CD4-positive, alpha-beta T cell (primary cell): ENCODE measurements around the gene OLFML1. TPM values are rescaled to one million over a fixed set of nuclear protein-coding genes. Genes with fewer than 3 reads are reported as not detected.

Experiments
- ATAC-seq: fragments of 200-7000 bp; cut with Tn5 transposase; one replicate; pipeline ENCODE4 v1.10.0; 2022; ENCODE audit warnings: mild to moderate bottlenecking; ENCODE audit not compliant: poor library complexity
- CTCF ChIA-PET: fragments of 350-600 bp; sonication (Branson Sonifier 250); formaldehyde crosslinking; loops from one replicate; lab custom pipeline; 2021; ENCODE audit warnings: antibody characterized with exemption, inconsistent platforms; lab: Charles Lee
- POLR2A ChIA-PET: fragments of 350-600 bp; sonication (Branson Sonifier 250); formaldehyde crosslinking; loops from one replicate; lab custom pipeline; 2021; ENCODE audit warnings: antibody characterized with exemption, inconsistent platforms; lab: Charles Lee
- DNase-seq, 14 experiments: peaks; one replicate each; pipeline ENCODE4 v3.0.0-alpha.2; 2013 to 2020; ENCODE audit warnings: mixed read lengths in 2 of 14
- H3K27ac ChIP-seq, 2 donors: one replicate each; pipeline versions ENCODE4 v1.5.1 to v1.7.0; 2013; ENCODE audit warnings: low read length in 2 of 2, low read depth in 1 of 2, mild to moderate bottlenecking in 1 of 2
- H3K27me3 ChIP-seq, 2 experiments: 1 replicate in 1 of 2; 2 replicates in 1 of 2; pipeline versions ENCODE4 v1.6.1 to v1.7.0; 2013; ENCODE audit warnings: low read length in 2 of 2, control low read depth in 1 of 2, mild to moderate bottlenecking in 1 of 2, moderate library complexity in 1 of 2; ENCODE audit not compliant: insufficient read depth in 2 of 2, control insufficient read depth in 1 of 2
- H3K36me3 ChIP-seq: one replicate; pipeline ENCODE4 v1.6.1; 2013; ENCODE audit warnings: low read length, control low read depth; ENCODE audit not compliant: insufficient read depth
- H3K4me1 ChIP-seq: one replicate; pipeline ENCODE4 v1.6.1; 2013; ENCODE audit warnings: low read length, control low read depth; ENCODE audit not compliant: insufficient read depth
- H3K4me3 ChIP-seq: one replicate; pipeline ENCODE4 v1.5.1; 2013; ENCODE audit warnings: mild to moderate bottlenecking, low read length, moderate library complexity
- H3K9me3 ChIP-seq, 2 experiments: 1 replicate in 1 of 2; 2 replicates in 1 of 2; pipeline versions ENCODE4 v1.6.1 to v1.7.0; 2013; ENCODE audit warnings: low read length in 2 of 2, mild to moderate bottlenecking in 2 of 2, control low read depth in 1 of 2, moderate library complexity in 1 of 2; ENCODE audit not compliant: control insufficient read depth in 1 of 2, insufficient read depth in 1 of 2
- H3K27ac Mint-ChIP-seq: one replicate; pipeline ENCODE4 v1.8.0; 2020; ENCODE audit warnings: mixed read lengths
- H3K27me3 Mint-ChIP-seq: one replicate; pipeline ENCODE4 v1.8.0; 2021; ENCODE audit warnings: mixed read lengths
- H3K36me3 Mint-ChIP-seq: one replicate; pipeline ENCODE4 v1.8.0; 2021; ENCODE audit warnings: low read depth, mixed read lengths
- H3K4me1 Mint-ChIP-seq: one replicate; pipeline ENCODE4 v1.8.0; 2021; ENCODE audit warnings: low read depth, mixed read lengths
- H3K4me3 Mint-ChIP-seq: one replicate; pipeline ENCODE4 v1.8.0; 2020; ENCODE audit warnings: mild to moderate bottlenecking, mixed read lengths
- H3K9me3 Mint-ChIP-seq: one replicate; pipeline ENCODE4 v1.8.0; 2020; ENCODE audit warnings: mixed read lengths
- intact Hi-C, 2 experiments: fragments of 100-400 bp; cut with DNase I in 1 of 2; cut with micrococcal nuclease in 1 of 2; formaldehyde crosslinking; loops; one replicate each; pipeline versions ENCODE4 v1.15.1 to v1.9.0; 2023 to 2025; cut with DNase I, micrococcal nuclease
- total RNA-seq, 174 experiments: library from RNA in 2 of 174; stranded (reverse) in 2 of 174; gene quantifications; one replicate each; pipeline ENCODE4 v1.2.3 and lab custom pipeline; 2021 to 2026
- TF ChIP-seq, protein P1 (sequence below): fragments of 200-600 bp; IDR thresholded peaks from one replicate; pipeline ENCODE4 v1.8.0; 2022; ENCODE audit warnings: antibody characterized with exemption, mild to moderate bottlenecking

Gene OLFML1
- total RNA-seq, 2 experiments from 2014 or later, result not detected

DNA sequence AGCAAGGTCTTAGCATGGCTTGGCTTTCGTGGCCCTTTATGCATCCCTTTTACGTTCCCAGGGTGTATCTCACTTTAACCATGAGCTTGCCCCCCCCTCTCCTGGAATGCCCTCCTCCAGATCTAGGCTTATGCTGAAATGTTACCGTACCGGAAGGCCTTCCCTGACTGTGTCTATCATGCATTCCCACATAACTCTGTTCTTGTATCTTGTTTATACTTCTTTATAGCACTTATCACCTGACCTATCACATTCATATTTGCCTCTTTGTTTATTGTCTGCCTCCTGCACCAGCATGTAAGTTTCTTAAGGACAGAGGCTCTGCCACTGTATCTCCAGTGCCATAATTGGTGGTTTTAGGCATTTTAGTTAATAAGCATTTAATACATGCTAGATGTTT lies 67.4 kb downstream of the OLFML1 start:
- Histone ChIP-seq H3K9me3 (no peaks in the 10 kb centered on the region), H3K27me3 (no peaks in the 10 kb centered on the region), H3K27ac (no peak overlapping the region), H3K4me3 (no peak overlapping the region), H3K36me3 (no peaks in the 10 kb centered on the region), H3K4me1 (no peaks in the 10 kb centered on the region)
- DNase-seq, result no peak
- Mint-ChIP-seq H3K27me3 (no peaks in the 10 kb centered on the region), H3K4me3 (no peak overlapping the region), H3K36me3 (peaks cover 76% of the 10 kb centered on the region), H3K9me3 (no peaks in the 10 kb centered on the region), H3K27ac (no peak overlapping the region), H3K4me1 (peaks cover 12% of the 10 kb centered on the region)
- CTCF ChIA-PET, result interaction anchor here (0.9 kb wide), 1 partner anchor 40 kb away, joined by 3 read pairs; no protein-coding TSS in a partner anchor
- intact Hi-C loops, result no loop called here
- ATAC-seq, result no peak
- POLR2A ChIA-PET, result no interaction called here
- TF ChIP-seq, protein P1, sequence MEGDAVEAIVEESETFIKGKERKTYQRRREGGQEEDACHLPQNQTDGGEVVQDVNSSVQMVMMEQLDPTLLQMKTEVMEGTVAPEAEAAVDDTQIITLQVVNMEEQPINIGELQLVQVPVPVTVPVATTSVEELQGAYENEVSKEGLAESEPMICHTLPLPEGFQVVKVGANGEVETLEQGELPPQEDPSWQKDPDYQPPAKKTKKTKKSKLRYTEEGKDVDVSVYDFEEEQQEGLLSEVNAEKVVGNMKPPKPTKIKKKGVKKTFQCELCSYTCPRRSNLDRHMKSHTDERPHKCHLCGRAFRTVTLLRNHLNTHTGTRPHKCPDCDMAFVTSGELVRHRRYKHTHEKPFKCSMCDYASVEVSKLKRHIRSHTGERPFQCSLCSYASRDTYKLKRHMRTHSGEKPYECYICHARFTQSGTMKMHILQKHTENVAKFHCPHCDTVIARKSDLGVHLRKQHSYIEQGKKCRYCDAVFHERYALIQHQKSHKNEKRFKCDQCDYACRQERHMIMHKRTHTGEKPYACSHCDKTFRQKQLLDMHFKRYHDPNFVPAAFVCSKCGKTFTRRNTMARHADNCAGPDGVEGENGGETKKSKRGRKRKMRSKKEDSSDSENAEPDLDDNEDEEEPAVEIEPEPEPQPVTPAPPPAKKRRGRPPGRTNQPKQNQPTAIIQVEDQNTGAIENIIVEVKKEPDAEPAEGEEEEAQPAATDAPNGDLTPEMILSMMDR, result no peak

DNA sequence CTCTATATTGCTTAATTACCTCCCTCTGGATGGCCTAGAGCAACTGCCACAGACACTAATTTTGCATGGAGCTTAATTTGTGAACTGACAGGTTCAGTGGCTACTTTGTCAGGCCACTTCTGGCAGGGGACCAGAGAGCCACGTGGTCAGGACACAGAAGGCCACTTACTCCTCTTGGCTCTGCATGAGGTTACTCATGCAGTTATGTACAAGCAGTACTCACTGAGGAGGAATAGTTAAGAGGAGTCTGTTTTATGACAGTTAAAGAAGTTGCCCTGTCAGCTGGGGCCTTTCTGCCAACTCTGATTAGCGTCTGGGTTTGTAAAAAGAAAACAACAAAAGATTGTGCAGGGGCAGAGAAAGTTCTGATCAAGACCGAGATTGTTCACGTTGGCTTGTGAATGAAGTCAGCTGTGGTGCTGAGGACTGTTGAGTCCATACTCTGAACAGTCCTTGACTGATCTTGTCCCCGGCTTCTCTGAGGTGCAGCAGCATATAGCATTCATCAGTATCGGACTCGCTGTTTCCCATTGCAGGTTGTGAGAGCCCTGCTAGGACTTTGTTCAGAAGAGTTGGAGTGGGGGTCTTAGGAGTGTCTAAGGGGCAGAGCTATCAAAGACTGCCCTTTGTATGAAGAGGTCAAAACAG lies 69.9 kb downstream of the OLFML1 start:
- DNase-seq (no peak), ATAC-seq (no peak)
- H3K27ac Mint-ChIP-seq, result no peak overlapping the region
- no peak overlapping the region for H3K4me3 ChIP-seq
- CTCF ChIA-PET, result no interaction called here
- no peak overlapping the region for H3K4me3 Mint-ChIP-seq
- intact Hi-C loops, result no loop called here
- H3K36me3 Mint-ChIP-seq, result peaks cover 66% of the 10 kb centered on the region
- no peaks in the 10 kb centered on the region for H3K9me3 ChIP-seq
- H3K4me1 ChIP-seq, result no peaks in the 10 kb centered on the region
- no peak overlapping the region for H3K27ac ChIP-seq
- no peaks in the 10 kb centered on the region for H3K27me3 ChIP-seq
- no peaks in the 10 kb centered on the region for H3K36me3 ChIP-seq
- POLR2A ChIA-PET, result no interaction called here
- peaks cover 5% of the 10 kb centered on the region for H3K4me1 Mint-ChIP-seq
- no peaks in the 10 kb centered on the region for H3K9me3 Mint-ChIP-seq
- TF ChIP-seq, protein P1, result no peak
- H3K27me3 Mint-ChIP-seq, result no peaks in the 10 kb centered on the region

DNA sequence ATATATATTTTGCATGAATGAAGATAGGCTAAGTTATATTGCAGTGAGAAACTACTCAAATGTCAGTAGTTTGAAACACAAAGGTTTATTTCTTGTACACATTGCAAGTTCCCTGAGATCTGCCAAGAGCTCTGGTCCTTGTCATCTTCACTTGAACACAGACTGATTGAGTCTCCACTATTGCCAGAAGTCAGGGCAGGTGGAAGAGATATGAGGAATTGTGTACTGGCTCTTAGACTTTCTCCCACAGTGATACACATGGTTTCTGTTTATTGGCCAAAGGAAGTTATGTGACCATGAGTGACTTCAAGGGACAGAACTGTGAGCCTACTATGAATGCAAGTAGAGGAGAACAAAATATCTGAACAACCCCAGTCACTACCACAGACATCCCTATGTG lies 72.7 kb downstream of the OLFML1 start:
- H3K27ac ChIP-seq, result no peak overlapping the region
- Mint-ChIP-seq H3K27me3 (no peaks in the 10 kb centered on the region), H3K36me3 (peaks cover 47% of the 10 kb centered on the region), H3K4me1 (peaks cover 5% of the 10 kb centered on the region), H3K4me3 (no peak overlapping the region), H3K27ac (no peak overlapping the region), H3K9me3 (no peaks in the 10 kb centered on the region)
- intact Hi-C loops, result no loop called here
- no peaks in the 10 kb centered on the region for H3K27me3 ChIP-seq
- POLR2A ChIA-PET, result no interaction called here
- DNase-seq (no peak), ATAC-seq (no peak)
- H3K4me1 ChIP-seq, result no peaks in the 10 kb centered on the region
- H3K4me3 ChIP-seq, result no peak overlapping the region
- H3K36me3 ChIP-seq, result no peaks in the 10 kb centered on the region
- TF ChIP-seq, protein P1, result no peak
- H3K9me3 ChIP-seq, result no peaks in the 10 kb centered on the region
- CTCF ChIA-PET, result no interaction called here
